ENCODE measurements around the gene DENND5B.

The DENND5B gene

GRCh38 chr12:31466768-31467167, 124.2 kb downstream of the DENND5B start:
- H3K79me2 ChIP-seq (ENCODE audit: low read length): no peaks in the 10 kb centered on the region
- H4K20me1 ChIP-seq (ENCODE audit: insufficient read depth, low read length): no peaks in the 10 kb centered on the region
- H2AFZ ChIP-seq (ENCODE audit: low read depth, low read length): no peak overlapping the region
- H3K27ac ChIP-seq (ENCODE audit: low read length): no peak overlapping the region
- no peak overlapping the region for H3K4me3 ChIP-seq (ENCODE audit: low read length)
- H3K27me3 ChIP-seq (ENCODE audit: low read depth, low read length): no peaks in the 10 kb centered on the region
- no peak overlapping the region for H3K9ac ChIP-seq (ENCODE audit: low read length)
- H3K36me3 ChIP-seq (replicated peaks; ENCODE audit: low read depth, low read length): peaks cover 4% of the 10 kb centered on the region
- no peaks in the 10 kb centered on the region for H3K9me3 ChIP-seq (ENCODE audit: insufficient read depth, low read length)
- no peaks in the 10 kb centered on the region for H3K4me1 ChIP-seq (ENCODE audit: low read length)
- TF ChIP-seq EZH2phosphoT487 (IDR thresholded peaks at IDR 0.05; ENCODE audit: low read depth): no peak
- TF ChIP-seq CTCF (IDR thresholded peaks at IDR 0.05; ENCODE audit: low read depth, low read length): no peak
- no peak overlapping the region for H3K4me2 ChIP-seq (ENCODE audit: low read length)

- H3K4me2 ChIP-seq (ENCODE audit: low read length): no peak overlapping the region
- no peaks in the 10 kb centered on the region for H3K79me2 ChIP-seq (ENCODE audit: low read length)
- no peaks in the 10 kb centered on the region for H3K27me3 ChIP-seq (ENCODE audit: low read depth, low read length)
- H3K9ac ChIP-seq (ENCODE audit: low read length): no peak overlapping the region
- H4K20me1 ChIP-seq (ENCODE audit: insufficient read depth, low read length): no peaks in the 10 kb centered on the region
- H3K36me3 ChIP-seq (replicated peaks; ENCODE audit: low read depth, low read length): peaks cover 4% of the 10 kb centered on the region
- H3K4me3 ChIP-seq (ENCODE audit: low read length): no peak overlapping the region
- H3K9me3 ChIP-seq (ENCODE audit: insufficient read depth, low read length): no peaks in the 10 kb centered on the region
- no peak overlapping the region for H3K27ac ChIP-seq (ENCODE audit: low read length)
- TF ChIP-seq EZH2phosphoT487 (IDR thresholded peaks at IDR 0.05; ENCODE audit: low read depth) (no peak), CTCF (IDR thresholded peaks at IDR 0.05; ENCODE audit: low read depth, low read length) (no peak)
- H3K4me1 ChIP-seq (ENCODE audit: low read length): no peaks in the 10 kb centered on the region
- H2AFZ ChIP-seq (ENCODE audit: low read depth, low read length): no peak overlapping the region
These were observed 125.9 kb downstream of the DENND5B start for GRCh38 chr12:31465002-31465401.

GRCh38 chr12:31460024-31460423, 130.9 kb downstream of the DENND5B start:
- H3K9me3 ChIP-seq (ENCODE audit: insufficient read depth, low read length): no peaks in the 10 kb centered on the region
- no peak overlapping the region for H2AFZ ChIP-seq (ENCODE audit: low read depth, low read length)
- no peaks in the 10 kb centered on the region for H3K36me3 ChIP-seq (replicated peaks; ENCODE audit: low read depth, low read length)
- no peaks in the 10 kb centered on the region for H4K20me1 ChIP-seq (ENCODE audit: insufficient read depth, low read length)
- TF ChIP-seq EZH2phosphoT487 (IDR thresholded peaks at IDR 0.05; ENCODE audit: low read depth): no peak
- TF ChIP-seq CTCF (IDR thresholded peaks at IDR 0.05; ENCODE audit: low read depth, low read length): no peak
- H3K27me3 ChIP-seq (ENCODE audit: low read depth, low read length): no peaks in the 10 kb centered on the region
- H3K79me2 ChIP-seq (ENCODE audit: low read length): no peaks in the 10 kb centered on the region
- H3K4me2 ChIP-seq (ENCODE audit: low read length): no peak overlapping the region
- no peak overlapping the region for H3K4me3 ChIP-seq (ENCODE audit: low read length)
- H3K4me1 ChIP-seq (ENCODE audit: low read length): no peaks in the 10 kb centered on the region
- H3K9ac ChIP-seq (ENCODE audit: low read length): no peak overlapping the region
- H3K27ac ChIP-seq (ENCODE audit: low read length): no peak overlapping the region

- Histone ChIP-seq H3K36me3 (replicated peaks; ENCODE audit: low read depth, low read length) (peaks cover 4% of the 10 kb centered on the region), H3K4me1 (ENCODE audit: low read length) (no peaks in the 10 kb centered on the region), H3K27ac (ENCODE audit: low read length) (no peak overlapping the region), H3K9ac (ENCODE audit: low read length) (no peak overlapping the region), H4K20me1 (ENCODE audit: insufficient read depth, low read length) (no peaks in the 10 kb centered on the region), H3K27me3 (ENCODE audit: low read depth, low read length) (no peaks in the 10 kb centered on the region), H3K9me3 (ENCODE audit: insufficient read depth, low read length) (no peaks in the 10 kb centered on the region), H3K4me2 (ENCODE audit: low read length) (no peak overlapping the region), H3K79me2 (ENCODE audit: low read length) (no peaks in the 10 kb centered on the region), H2AFZ (ENCODE audit: low read depth, low read length) (no peak overlapping the region), H3K4me3 (ENCODE audit: low read length) (no peak overlapping the region)
- TF ChIP-seq CTCF (IDR thresholded peaks at IDR 0.05; ENCODE audit: low read depth, low read length) (no peak), EZH2phosphoT487 (IDR thresholded peaks at IDR 0.05; ENCODE audit: low read depth) (no peak)
These were observed 134.4 kb downstream of the DENND5B start for GRCh38 chr12:31456562-31456961.
